Large intestine (tissue), 12 donors: Measurements from ENCODE around the gene EPB42. TPM values are rescaled to one million over a fixed set of nuclear protein-coding genes. Genes with fewer than 3 reads are reported as not detected.

Experiments used
- DNase-seq, 2 donors: peaks; one replicate each; pipeline versions ENCODE4 v3.0.0 to v3.0.0-alpha.2; 2013
- H3K27ac ChIP-seq: one replicate; pipeline ENCODE4 v1.5.1; 2013; ENCODE audit warnings: low read length
- H3K27me3 ChIP-seq: 2 replicates; pipeline ENCODE4 v1.6.1; 2013; ENCODE audit warnings: low read length; ENCODE audit not compliant: control insufficient read depth, insufficient read depth
- H3K36me3 ChIP-seq: 2 replicates; pipeline ENCODE4 v1.6.1; 2013; ENCODE audit warnings: low read length; ENCODE audit not compliant: control insufficient read depth, insufficient read depth
- H3K4me1 ChIP-seq: one replicate; pipeline ENCODE4 v1.6.1; 2013; ENCODE audit warnings: low read length; ENCODE audit not compliant: control insufficient read depth, insufficient read depth
- H3K4me3 ChIP-seq: one replicate; pipeline ENCODE4 v1.5.1; 2013; ENCODE audit warnings: low read length
- H3K9me3 ChIP-seq: one replicate; pipeline ENCODE4 v1.6.1; 2013; ENCODE audit warnings: mild to moderate bottlenecking, low read depth, low read length, moderate library complexity; ENCODE audit not compliant: control insufficient read depth
- WGBS: methylation state at CpG from one replicate; pipeline ENCODE4 v1.1.5; 2013; ENCODE audit warnings: low lambda C conversion rate; ENCODE audit not compliant: insufficient coverage; 5-methylcytosine and 5-hydroxymethylcytosine counted together
- long read RNA-seq, 11 donors: transcript quantifications; one replicate each; lab custom pipeline, GENCODE V29; 2026
- polyA plus RNA-seq: library from polyadenylated mRNA; unstranded; fragments of 120-200 nt; gene quantifications from one replicate; pipeline ENCODE4 v1.2.1, GENCODE V29; 2013

The EPB42 gene
- 2.8 TPM for polyA plus RNA-seq
- long read RNA-seq, donor 1, result 0 reads
- long read RNA-seq, donor 2, partial matches to known transcripts, result 0 of 1 reads
- long read RNA-seq, donor 2, other reads (novel, unspliced or antisense), result 0 of 1 reads
- long read RNA-seq, donor 3, result 0 reads
- long read RNA-seq, donor 4, result 0 reads
- long read RNA-seq, donor 5, partial matches to known transcripts, result 0 of 1 reads
- long read RNA-seq, donor 5, other reads (novel, unspliced or antisense), result 0 of 1 reads
- long read RNA-seq, donor 6, result 0 reads
- long read RNA-seq, donor 7, result 0 reads
- long read RNA-seq, donor 8, result 0 reads
- long read RNA-seq, donor 9, result 0 reads
- long read RNA-seq, donor 10, result 0 reads
- long read RNA-seq, donor 11, result 0 reads

GRCh38 chr15:43220991-43221403 is at the start of gene EPB42:
Gene EPB42, minus strand, starts transcription at chr15:43221018. Its CDS starts 193 bp downstream, at chr15:43220825.
- Histone ChIP-seq H3K27ac (no peak within 1 kb of the TSS), H3K4me3 (no peak within 1 kb of the TSS)
- 13% methylated on average over 1 of the region's 3 CpGs for WGBS

GRCh38 chr15:43270113-43270665 is 49.4 kb upstream of the EPB42 start:
- Histone ChIP-seq H3K27me3 (peaks cover 18% of the 10 kb centered on the region), H3K9me3 (no peaks in the 10 kb centered on the region), H3K4me3 (no peak overlapping the region), H3K27ac (no peak overlapping the region), H3K4me1 (no peaks in the 10 kb centered on the region), H3K36me3 (no peaks in the 10 kb centered on the region)
- WGBS, result no CpG with 5 or more reads among the region's 5 CpGs
- DNase-seq, result no peak

More at GRCh38 chr15:43220991-43221403, at the start of gene EPB42:
- Histone ChIP-seq H3K9me3 (no peaks in the 10 kb centered on the region), H3K4me1 (peaks cover 4% of the 10 kb centered on the region), H3K36me3 (no peaks in the 10 kb centered on the region), H3K27me3 (no peaks in the 10 kb centered on the region)
- DNase-seq, result no peak

- Histone ChIP-seq H3K9me3 (no peaks in the 10 kb centered on the region), H3K4me1 (no peaks in the 10 kb centered on the region), H3K27ac (no peak overlapping the region), H3K4me3 (no peak overlapping the region), H3K27me3 (peaks cover 22% of the 10 kb centered on the region), H3K36me3 (no peaks in the 10 kb centered on the region)
- no peak for DNase-seq
- no CpG with 5 or more reads among the region's 11 CpGs for WGBS
Observed at GRCh38 chr15:43268111-43269105, 47.6 kb upstream of the EPB42 start.

GRCh38 chr15:43267439-43267838 is 46.6 kb upstream of the EPB42 start:
- H3K27me3 ChIP-seq, result peaks cover 24% of the 10 kb centered on the region
- WGBS, result no CpG with 5 or more reads among the region's 2 CpGs
- H3K4me3 ChIP-seq, result no peak overlapping the region
- no peaks in the 10 kb centered on the region for H3K36me3 ChIP-seq
- H3K4me1 ChIP-seq, result no peaks in the 10 kb centered on the region
- H3K27ac ChIP-seq, result no peak overlapping the region
- H3K9me3 ChIP-seq, result no peaks in the 10 kb centered on the region
- DNase-seq, result no peak

- no CpG with 5 or more reads among the region's 8 CpGs for WGBS
- H3K9me3 ChIP-seq, result no peaks in the 10 kb centered on the region
- H3K36me3 ChIP-seq, result no peaks in the 10 kb centered on the region
- no peak within 1 kb of the TSS for H3K27ac ChIP-seq
- peaks cover 24% of the 10 kb centered on the region for H3K27me3 ChIP-seq
- no peak within 1 kb of the TSS for H3K4me3 ChIP-seq
- no peaks in the 10 kb centered on the region for H3K4me1 ChIP-seq
- peak; percentile 23 to 40 for DNase-seq
Observed at GRCh38 chr15:43266834-43267233, 46.0 kb upstream of the EPB42 start, which contains the start of gene TGM5. Gene TGM5, minus strand, starts transcription at chr15:43266928. Its CDS starts 79 bp downstream, at chr15:43266849.

GRCh38 chr15:43266386-43266785 is 45.6 kb upstream of the EPB42 start:
- WGBS, result 100% methylated on average over 1 of the region's 2 CpGs
- Histone ChIP-seq H3K9me3 (no peaks in the 10 kb centered on the region), H3K27ac (no peak overlapping the region), H3K4me1 (no peaks in the 10 kb centered on the region), H3K36me3 (no peaks in the 10 kb centered on the region), H3K4me3 (no peak overlapping the region), H3K27me3 (peaks cover 24% of the 10 kb centered on the region)
- DNase-seq, result no peak

DNA sequence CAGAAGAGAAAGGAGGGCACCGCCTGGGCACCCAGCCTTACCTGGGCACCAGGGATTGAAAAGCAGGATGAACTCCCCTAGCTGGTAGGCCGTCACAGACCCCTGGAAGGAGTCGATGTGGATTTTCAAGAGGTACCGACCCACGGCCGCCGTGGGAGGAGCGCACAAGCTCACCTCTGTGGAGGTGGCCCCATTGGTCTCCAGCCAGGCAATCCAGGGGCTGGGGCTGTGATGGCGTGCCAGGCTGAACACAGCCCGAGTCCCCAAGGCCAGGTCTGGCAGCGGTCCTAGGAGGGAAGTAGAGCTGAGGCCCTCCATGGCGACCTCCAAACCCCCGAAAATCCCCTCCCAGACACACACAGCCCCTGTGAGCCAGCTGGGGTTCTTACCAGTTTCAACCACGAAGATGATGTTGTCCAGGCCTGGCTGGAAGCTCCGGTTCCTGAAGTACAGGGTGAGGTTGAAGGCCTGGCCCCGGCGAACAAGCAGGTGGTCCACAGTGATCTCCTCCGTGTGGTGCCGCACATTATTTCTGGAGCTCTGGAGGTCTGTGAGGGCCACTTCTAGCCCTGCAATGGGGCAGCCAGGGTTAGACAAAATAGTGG is 39.3 kb upstream of the EPB42 start:
- H3K27me3 ChIP-seq, result peaks cover 17% of the 10 kb centered on the region

GRCh38 chr15:43258781-43259180 is 38.0 kb upstream of the EPB42 start:
- no CpG with 5 or more reads among the region's 8 CpGs for WGBS
- Histone ChIP-seq H3K27ac (no peak overlapping the region), H3K27me3 (peaks cover 14% of the 10 kb centered on the region), H3K4me3 (no peak overlapping the region), H3K4me1 (no peaks in the 10 kb centered on the region), H3K36me3 (no peaks in the 10 kb centered on the region), H3K9me3 (no peaks in the 10 kb centered on the region)
- DNase-seq, result no peak

More for the DNA sequence above, 39.3 kb upstream of the EPB42 start:
- no CpG with 5 or more reads among the region's 19 CpGs for WGBS
- Histone ChIP-seq H3K4me3 (no peak overlapping the region), H3K9me3 (no peaks in the 10 kb centered on the region), H3K36me3 (no peaks in the 10 kb centered on the region), H3K27ac (no peak overlapping the region), H3K4me1 (no peaks in the 10 kb centered on the region)
- DNase-seq, result no peak

GRCh38 chr15:43256341-43256740 is 35.5 kb upstream of the EPB42 start:
- WGBS, result no CpG with 5 or more reads among the region's 7 CpGs
- DNase-seq, result no peak
- no peaks in the 10 kb centered on the region for H3K4me1 ChIP-seq
- no peak overlapping the region for H3K27ac ChIP-seq
- H3K27me3 ChIP-seq, result peaks cover 12% of the 10 kb centered on the region
- H3K9me3 ChIP-seq, result no peaks in the 10 kb centered on the region
- no peaks in the 10 kb centered on the region for H3K36me3 ChIP-seq
- H3K4me3 ChIP-seq, result no peak overlapping the region

GRCh38 chr15:43255376-43255775 is 34.6 kb upstream of the EPB42 start:
- 67% methylated on average over 1 of the region's 2 CpGs for WGBS
- Histone ChIP-seq H3K9me3 (no peaks in the 10 kb centered on the region), H3K36me3 (no peaks in the 10 kb centered on the region), H3K4me3 (no peak overlapping the region), H3K27ac (no peak overlapping the region), H3K27me3 (peaks cover 12% of the 10 kb centered on the region), H3K4me1 (no peaks in the 10 kb centered on the region)
- DNase-seq, result no peak
